ENCODE results near the gene PLOD1.
A peak's percentile ranks its signal among the peaks of the same experiment; 100 is the strongest.

PLOD1 gene

DNA sequence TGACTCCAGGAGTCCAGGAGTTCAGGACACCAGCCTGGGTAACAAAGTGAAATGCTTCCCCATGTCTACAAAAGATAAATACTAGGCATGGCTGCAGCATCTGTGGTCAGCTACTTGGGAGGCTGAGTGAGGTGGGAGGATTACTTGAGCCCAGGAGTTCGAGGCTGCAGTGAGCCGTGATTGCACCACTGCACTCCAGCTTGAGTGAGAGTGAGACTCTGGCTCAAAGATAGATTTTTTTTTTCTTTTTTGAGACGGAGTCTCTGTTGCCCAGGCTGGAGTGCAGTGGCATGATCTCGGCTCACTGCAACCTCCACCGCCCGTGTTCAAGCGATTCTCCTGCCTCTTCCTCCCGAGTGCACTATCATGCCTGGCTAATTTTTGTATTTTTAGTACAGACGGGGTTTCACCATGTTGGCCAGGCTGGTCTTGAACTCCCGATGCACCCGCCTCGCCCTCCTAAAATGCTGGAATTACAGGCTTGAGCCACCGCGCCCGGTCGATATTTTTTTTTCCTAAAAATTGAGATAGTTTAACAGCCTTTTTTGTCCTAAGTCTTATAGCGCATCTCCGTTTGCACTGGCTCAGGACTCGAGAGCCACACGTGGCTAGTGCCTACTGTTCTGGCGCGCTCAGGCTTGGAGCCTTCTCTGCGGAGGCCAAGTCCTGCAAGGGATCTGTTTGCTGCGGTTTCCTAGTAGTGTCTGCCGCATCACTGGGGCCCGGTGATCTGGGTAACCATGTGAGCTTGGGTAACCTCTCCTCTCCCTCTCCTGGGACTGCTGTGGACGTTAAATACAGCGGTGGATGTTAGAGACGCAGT, 44.7 kb downstream of the PLOD1 start:
- H3K36me3 ChIP-seq (ENCODE audit: control insufficient read depth, insufficient read depth, low read length): peaks cover 10% of the 10 kb centered on the region
- H3K4me1 ChIP-seq (ENCODE audit: control insufficient read depth, insufficient read depth, low read length): peaks cover 9% of the 10 kb centered on the region
- H3K27me3 ChIP-seq (ENCODE audit: control insufficient read depth, insufficient read depth, low read length): no peaks in the 10 kb centered on the region
- H3K4me3 ChIP-seq (ENCODE audit: low read length): peak overlapping the region; percentile 84
- H3K27ac ChIP-seq (ENCODE audit: low read depth, low read length): peak overlapping the region; percentile 92
- H3K9ac ChIP-seq (ENCODE audit: low read length): no peak overlapping the region

DNA sequence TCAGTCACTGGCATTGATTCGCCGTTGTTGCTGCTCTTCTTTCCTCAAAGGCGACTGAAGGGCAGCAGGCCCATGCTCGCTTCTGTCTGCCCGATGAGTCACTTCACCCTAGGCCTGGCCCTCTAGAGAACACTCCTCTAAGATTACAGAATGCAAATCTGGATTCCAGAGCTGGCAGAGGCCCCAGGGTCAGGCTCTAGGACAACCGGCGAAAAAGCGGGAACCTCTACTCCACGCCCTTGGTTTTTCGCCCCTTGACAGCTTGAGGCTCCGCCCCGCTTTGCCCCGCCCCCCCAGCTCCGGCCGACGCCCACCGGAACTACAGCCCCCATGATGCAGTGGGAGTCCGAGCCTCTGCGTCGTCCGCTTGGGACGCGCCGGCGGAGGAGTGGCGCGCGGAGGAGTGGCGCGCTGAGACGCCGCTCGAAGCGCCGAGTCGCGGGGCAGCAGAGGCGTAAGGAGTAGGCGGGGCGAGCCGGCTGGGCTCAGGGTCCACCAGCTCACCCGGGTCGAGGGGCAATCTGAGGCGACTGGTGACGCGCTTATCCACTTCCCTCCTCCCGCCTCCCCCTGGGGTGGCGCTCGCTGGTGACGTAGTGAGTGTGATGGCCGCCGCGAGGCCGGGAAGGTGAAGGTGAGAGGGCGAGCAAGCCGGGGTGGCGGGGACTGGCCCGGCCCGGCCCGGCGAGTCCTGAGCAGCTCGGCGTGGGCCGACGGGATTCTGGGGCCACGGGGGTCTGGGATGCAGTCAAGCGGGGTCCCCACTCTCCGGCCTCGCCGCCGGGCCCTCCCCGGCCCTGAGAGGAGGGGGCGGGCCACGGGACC, 45.5 kb downstream of the PLOD1 start, which contains the start of gene MFN2:
MFN2 (plus strand) TSS at position 594 of the 825 bp plus-strand sequence. CDS start 8,725 bp downstream, outside the sequence.
- peaks cover 9% of the 10 kb centered on the region for H3K4me1 ChIP-seq (ENCODE audit: control insufficient read depth, insufficient read depth, low read length)
- H3K36me3 ChIP-seq (ENCODE audit: control insufficient read depth, insufficient read depth, low read length): peaks cover 11% of the 10 kb centered on the region

DNA sequence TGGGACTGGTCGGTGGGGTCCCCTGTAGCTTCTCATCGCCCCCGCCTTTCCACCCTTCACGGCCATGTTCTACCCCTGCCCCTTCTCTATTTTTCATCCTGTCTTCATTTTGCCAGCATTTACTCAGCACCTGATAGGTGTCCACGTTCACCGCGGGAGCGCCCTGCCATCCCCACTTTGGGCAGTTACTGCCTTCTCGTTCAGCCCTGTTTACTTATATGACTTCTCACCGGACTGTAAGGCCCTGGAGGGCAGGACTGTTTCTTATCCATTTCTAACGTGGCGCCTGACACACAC, 46.1 kb downstream of the PLOD1 start:
- Histone ChIP-seq H3K4me3 (ENCODE audit: low read length) (peak overlapping the region; percentile 84), H3K27me3 (ENCODE audit: control insufficient read depth, insufficient read depth, low read length) (no peaks in the 10 kb centered on the region), H3K27ac (ENCODE audit: low read depth, low read length) (peak overlapping the region; percentile 92), H3K36me3 (ENCODE audit: control insufficient read depth, insufficient read depth, low read length) (peaks cover 12% of the 10 kb centered on the region), H3K4me1 (ENCODE audit: control insufficient read depth, insufficient read depth, low read length) (peaks cover 9% of the 10 kb centered on the region), H3K9ac (ENCODE audit: low read length) (peak overlapping the region; percentile 92)

More for the DNA sequence above, 45.5 kb downstream of the PLOD1 start, which contains the start of gene MFN2:
- Histone ChIP-seq H3K27me3 (ENCODE audit: control insufficient read depth, insufficient read depth, low read length) (no peaks in the 10 kb centered on the region), H3K9ac (ENCODE audit: low read length) (peak within 1 kb of the TSS; percentile 92), H3K4me3 (ENCODE audit: low read length) (peak within 1 kb of the TSS; percentile 84), H3K27ac (ENCODE audit: low read depth, low read length) (peak within 1 kb of the TSS; percentile 92)

DNA sequence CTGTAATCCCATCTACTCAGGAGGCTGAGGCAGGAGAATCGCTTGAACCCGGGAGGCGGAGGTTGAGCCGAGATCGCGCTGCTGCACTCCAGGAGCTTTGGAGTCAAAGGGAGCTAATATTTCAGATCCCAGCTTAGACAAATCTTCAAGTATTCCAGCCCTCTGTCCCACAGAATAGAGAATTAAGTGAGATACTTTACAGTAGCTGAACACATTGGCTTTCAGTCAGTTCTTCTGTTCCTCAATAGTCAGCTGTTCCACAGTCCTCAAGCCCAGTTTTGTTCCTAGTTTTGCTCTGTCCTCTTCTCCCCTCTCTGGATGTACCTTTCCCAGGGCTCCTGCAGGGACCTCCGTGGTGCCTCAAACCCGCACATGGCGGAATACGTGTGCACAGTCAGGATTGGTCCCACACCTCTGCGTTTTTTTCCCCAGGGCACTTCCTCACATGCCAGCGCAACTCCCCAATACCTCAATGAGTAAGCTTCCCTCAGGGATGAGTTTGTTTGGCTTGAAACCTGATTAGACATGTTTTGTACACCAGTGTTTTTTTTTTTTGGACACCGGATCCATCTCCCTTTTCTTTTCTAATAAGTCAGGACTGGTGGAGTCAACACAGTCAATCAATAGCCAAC, 47.0 kb downstream of the PLOD1 start:
- Histone ChIP-seq H3K9ac (ENCODE audit: low read length) (no peak overlapping the region), H3K27ac (ENCODE audit: low read depth, low read length) (no peak overlapping the region), H3K4me1 (ENCODE audit: control insufficient read depth, insufficient read depth, low read length) (peaks cover 9% of the 10 kb centered on the region), H3K27me3 (ENCODE audit: control insufficient read depth, insufficient read depth, low read length) (no peaks in the 10 kb centered on the region), H3K4me3 (ENCODE audit: low read length) (no peak overlapping the region), H3K36me3 (ENCODE audit: control insufficient read depth, insufficient read depth, low read length) (peaks cover 17% of the 10 kb centered on the region)

DNA sequence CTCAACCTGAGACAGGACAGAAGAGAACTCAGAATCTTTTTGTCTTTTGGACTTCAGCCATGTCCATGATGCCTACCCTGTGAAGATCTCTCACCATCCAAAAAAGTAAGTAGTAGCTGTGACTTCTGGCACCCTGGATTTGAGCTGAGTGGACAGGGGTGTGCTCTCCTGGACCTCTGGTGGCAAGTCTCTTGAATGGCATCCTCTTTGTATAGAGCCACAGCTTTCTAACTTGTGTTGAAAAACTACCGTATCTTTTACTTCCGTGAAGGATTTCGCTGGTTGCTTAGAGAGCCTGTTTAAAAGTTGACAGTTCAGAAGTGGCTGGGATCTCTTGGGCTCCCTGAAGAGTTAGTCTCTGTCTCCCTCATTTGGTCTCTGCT, 47.5 kb downstream of the PLOD1 start:
- H3K9ac ChIP-seq (ENCODE audit: low read length): no peak overlapping the region
- H3K4me1 ChIP-seq (ENCODE audit: control insufficient read depth, insufficient read depth, low read length): peaks cover 9% of the 10 kb centered on the region
- no peak overlapping the region for H3K4me3 ChIP-seq (ENCODE audit: low read length)
- H3K27ac ChIP-seq (ENCODE audit: low read depth, low read length): no peak overlapping the region
- no peaks in the 10 kb centered on the region for H3K27me3 ChIP-seq (ENCODE audit: control insufficient read depth, insufficient read depth, low read length)
- peaks cover 17% of the 10 kb centered on the region for H3K36me3 ChIP-seq (ENCODE audit: control insufficient read depth, insufficient read depth, low read length)

DNA sequence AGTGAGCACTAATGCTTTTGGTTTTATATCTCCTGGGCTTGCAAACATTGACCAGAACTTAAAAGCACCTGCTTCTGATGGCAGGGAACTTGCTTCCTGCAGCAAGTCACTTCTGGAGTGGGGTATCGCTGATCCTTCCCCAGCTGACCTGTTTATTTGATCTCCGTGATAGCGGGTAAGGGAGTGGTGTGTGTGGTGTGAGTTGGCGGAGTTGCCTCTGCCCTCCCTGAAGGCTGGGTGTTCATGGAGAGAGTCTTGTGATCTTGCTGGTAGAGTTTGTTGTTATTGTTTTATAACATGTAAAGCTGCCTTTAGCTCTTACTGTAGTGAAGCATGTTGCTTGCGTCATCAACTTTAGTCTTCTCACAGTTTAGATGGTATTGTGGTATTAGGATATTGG, 49.6 kb downstream of the PLOD1 start:
- H3K27ac ChIP-seq (ENCODE audit: low read depth, low read length): no peak overlapping the region
- no peaks in the 10 kb centered on the region for H3K27me3 ChIP-seq (ENCODE audit: control insufficient read depth, insufficient read depth, low read length)
- peaks cover 20% of the 10 kb centered on the region for H3K36me3 ChIP-seq (ENCODE audit: control insufficient read depth, insufficient read depth, low read length)
- no peak overlapping the region for H3K4me3 ChIP-seq (ENCODE audit: low read length)
- no peak overlapping the region for H3K9ac ChIP-seq (ENCODE audit: low read length)
- peaks cover 5% of the 10 kb centered on the region for H3K4me1 ChIP-seq (ENCODE audit: control insufficient read depth, insufficient read depth, low read length)

DNA sequence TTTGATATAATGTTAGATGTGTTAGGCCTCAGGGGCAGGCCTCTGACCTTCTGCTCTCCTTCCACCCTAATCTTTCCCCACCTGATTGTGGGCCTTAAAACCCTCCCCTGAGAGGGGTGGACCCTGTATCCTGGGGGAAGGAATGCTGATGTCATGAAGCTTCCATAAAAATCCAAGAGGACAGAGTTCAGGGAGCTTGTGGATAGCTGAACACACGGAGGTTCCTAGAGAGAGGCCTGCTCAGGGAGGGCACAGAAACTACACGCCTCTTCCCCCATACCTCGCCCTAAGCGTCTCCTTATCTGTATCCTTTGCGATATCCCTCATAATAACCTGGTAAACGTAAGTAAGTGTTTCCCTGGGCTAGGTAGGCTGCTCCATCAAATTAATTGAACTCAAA, 50.1 kb downstream of the PLOD1 start:
- H3K4me3 ChIP-seq (ENCODE audit: low read length): no peak overlapping the region
- H3K36me3 ChIP-seq (ENCODE audit: control insufficient read depth, insufficient read depth, low read length): peaks cover 23% of the 10 kb centered on the region
- H3K27ac ChIP-seq (ENCODE audit: low read depth, low read length): no peak overlapping the region
- peaks cover under 1% of the 10 kb centered on the region for H3K4me1 ChIP-seq (ENCODE audit: control insufficient read depth, insufficient read depth, low read length)
- H3K27me3 ChIP-seq (ENCODE audit: control insufficient read depth, insufficient read depth, low read length): no peaks in the 10 kb centered on the region
- no peak overlapping the region for H3K9ac ChIP-seq (ENCODE audit: low read length)

DNA sequence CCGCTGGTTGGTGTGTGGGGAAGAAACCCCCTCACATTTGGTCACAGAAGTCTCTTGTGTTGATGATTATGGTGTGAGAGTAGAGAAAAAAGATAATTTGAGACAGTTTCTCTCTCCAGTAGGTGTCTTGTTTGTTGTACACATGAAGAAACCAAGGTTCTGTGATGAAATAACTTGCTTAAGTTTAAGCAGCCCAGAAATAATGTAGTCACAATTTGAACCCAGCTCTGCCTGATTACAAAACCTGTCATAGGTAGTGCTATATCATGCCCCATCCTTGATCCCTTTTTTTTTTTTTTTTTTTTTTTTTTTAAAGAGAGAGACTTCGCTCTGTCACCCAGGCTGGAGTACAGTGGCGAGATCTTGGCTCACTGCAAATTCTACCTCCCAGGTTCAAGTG, 50.7 kb downstream of the PLOD1 start:
- peaks cover 3% of the 10 kb centered on the region for H3K4me1 ChIP-seq (ENCODE audit: control insufficient read depth, insufficient read depth, low read length)
- H3K9ac ChIP-seq (ENCODE audit: low read length): no peak overlapping the region
- no peaks in the 10 kb centered on the region for H3K27me3 ChIP-seq (ENCODE audit: control insufficient read depth, insufficient read depth, low read length)
- H3K36me3 ChIP-seq (ENCODE audit: control insufficient read depth, insufficient read depth, low read length): peaks cover 28% of the 10 kb centered on the region
- no peak overlapping the region for H3K27ac ChIP-seq (ENCODE audit: low read depth, low read length)
- H3K4me3 ChIP-seq (ENCODE audit: low read length): no peak overlapping the region

DNA sequence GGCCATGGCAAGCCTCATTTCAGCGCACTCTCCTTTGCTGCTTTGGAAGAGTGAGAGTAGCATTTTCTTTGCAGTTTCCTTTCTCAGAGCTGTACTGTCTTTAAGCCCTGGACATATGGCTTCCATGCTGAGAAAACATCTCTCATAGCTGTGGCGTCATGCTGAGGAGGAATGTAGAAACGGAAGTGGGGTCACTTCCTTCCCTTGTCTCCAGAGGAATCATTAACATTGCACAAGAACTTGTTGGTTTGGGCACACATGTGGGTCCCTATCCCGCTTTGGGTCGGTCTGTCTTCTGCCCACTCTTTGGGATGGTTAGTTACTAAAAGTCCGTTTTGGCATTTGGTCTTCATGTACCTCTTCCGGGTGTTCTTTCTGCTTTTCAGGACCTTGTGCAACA, 51.3 kb downstream of the PLOD1 start:
- H3K9ac ChIP-seq (ENCODE audit: low read length): no peak overlapping the region
- no peaks in the 10 kb centered on the region for H3K27me3 ChIP-seq (ENCODE audit: control insufficient read depth, insufficient read depth, low read length)
- H3K4me1 ChIP-seq (ENCODE audit: control insufficient read depth, insufficient read depth, low read length): peaks cover 7% of the 10 kb centered on the region
- H3K4me3 ChIP-seq (ENCODE audit: low read length): no peak overlapping the region
- H3K27ac ChIP-seq (ENCODE audit: low read depth, low read length): no peak overlapping the region
- H3K36me3 ChIP-seq (ENCODE audit: control insufficient read depth, insufficient read depth, low read length): peaks cover 34% of the 10 kb centered on the region

DNA sequence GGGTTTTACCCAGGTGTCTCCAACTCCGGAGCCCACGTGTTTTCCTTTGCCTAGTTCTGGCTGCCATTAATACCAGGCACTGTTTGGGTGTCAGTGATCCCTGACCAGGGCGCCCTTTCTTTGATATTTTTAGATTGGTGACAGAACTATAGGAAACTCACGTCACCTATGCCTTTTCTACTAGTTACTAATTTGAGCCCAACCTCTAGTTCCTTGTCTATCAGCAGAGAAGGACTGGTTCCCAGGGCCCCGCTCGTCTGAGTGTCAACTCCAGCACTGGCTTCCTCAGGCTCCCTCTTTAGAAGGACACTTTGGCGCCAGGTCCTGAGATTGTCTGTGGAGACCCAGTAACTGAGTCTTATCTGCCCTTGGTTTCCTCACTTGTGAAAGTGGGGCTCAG, 55.2 kb downstream of the PLOD1 start:
- peaks cover 11% of the 10 kb centered on the region for H3K4me1 ChIP-seq (ENCODE audit: control insufficient read depth, insufficient read depth, low read length)
- H3K36me3 ChIP-seq (ENCODE audit: control insufficient read depth, insufficient read depth, low read length): peaks cover 40% of the 10 kb centered on the region
- no peak overlapping the region for H3K9ac ChIP-seq (ENCODE audit: low read length)
- H3K27ac ChIP-seq (ENCODE audit: low read depth, low read length): peak overlapping the region; percentile 81
- H3K27me3 ChIP-seq (ENCODE audit: control insufficient read depth, insufficient read depth, low read length): no peaks in the 10 kb centered on the region
- no peak overlapping the region for H3K4me3 ChIP-seq (ENCODE audit: low read length)

DNA sequence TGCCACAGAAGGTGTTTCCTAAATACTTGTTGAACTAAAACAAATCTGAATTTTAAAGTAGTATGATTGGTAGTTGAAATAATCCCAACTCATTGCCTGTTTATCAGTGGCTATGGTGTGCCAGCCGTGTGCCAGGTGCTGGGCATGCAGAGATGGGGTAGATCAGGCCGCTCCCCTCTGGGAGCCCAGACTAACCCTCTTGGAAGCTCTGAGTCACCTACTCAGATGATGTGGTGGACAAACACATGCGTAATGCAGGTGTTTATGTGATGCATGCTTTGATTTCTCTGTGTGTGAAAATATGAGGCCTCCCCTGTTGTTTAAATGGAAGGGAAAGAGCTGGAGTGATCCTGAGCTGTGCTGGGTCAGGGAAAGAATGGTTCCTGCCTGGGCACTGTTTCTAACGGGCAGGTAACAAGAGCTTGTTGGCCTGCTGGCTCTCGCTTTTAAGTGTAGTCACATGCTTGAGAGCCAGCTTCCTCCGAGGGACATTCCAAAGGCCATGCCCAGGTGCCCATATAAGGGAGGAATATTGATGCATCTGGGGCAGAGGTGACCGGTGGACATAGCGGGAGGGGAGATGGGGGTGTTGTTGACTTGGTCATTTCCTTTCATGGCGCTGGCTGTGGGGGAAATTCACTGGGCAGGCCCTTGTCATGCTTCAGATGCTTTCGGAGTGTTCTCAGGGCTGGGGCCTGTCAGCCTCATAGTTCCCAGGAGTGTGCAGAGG, 56.0 kb downstream of the PLOD1 start:
- peak overlapping the region; percentile 56 for H3K9ac ChIP-seq (ENCODE audit: low read length)

More for the DNA sequence above, 56.0 kb downstream of the PLOD1 start:
- Histone ChIP-seq H3K27ac (ENCODE audit: low read depth, low read length) (peak overlapping the region; percentile 81), H3K36me3 (ENCODE audit: control insufficient read depth, insufficient read depth, low read length) (peaks cover 39% of the 10 kb centered on the region), H3K4me3 (ENCODE audit: low read length) (no peak overlapping the region), H3K4me1 (ENCODE audit: control insufficient read depth, insufficient read depth, low read length) (peaks cover 11% of the 10 kb centered on the region), H3K27me3 (ENCODE audit: control insufficient read depth, insufficient read depth, low read length) (no peaks in the 10 kb centered on the region)

All from rectal smooth muscle tissue (tissue), 1 donor.